ENCODE results near the gene CCSAP. TPM values are rescaled to one million over a fixed set of nuclear protein-coding genes. Genes with fewer than 3 reads are reported as not detected.

CCSAP gene
- total and polyA plus RNA-seq, 2 of the 4 experiments (the other 2 are of a cell fraction): 2.3 to 3.8 TPM

DNA sequence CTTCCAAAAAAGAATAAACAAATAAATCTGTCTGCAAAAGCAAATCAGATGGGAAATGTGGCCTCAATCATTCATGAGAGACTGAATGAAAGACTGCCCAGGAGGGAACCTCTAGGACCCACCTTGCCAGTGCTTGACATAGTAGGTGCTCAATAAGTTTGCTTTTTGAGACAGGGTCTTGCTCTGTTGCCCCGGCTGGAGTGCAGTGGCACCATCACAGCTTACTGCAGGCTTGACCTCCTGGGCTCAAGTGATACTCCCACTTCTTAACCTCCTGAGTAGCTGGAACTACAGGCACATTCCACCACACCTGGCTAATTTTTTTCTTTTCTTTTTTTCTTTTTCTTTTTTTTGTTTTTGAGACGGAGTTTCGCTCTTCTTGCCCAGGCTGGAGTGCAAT lies 40.3 kb upstream of the CCSAP start:
- POLR2A ChIA-PET (ENCODE audit: unreplicated experiment): no interaction called here

More for the DNA sequence above, 40.3 kb upstream of the CCSAP start:
- H3K27ac ChIP-seq (ENCODE audit: insufficient read depth, low read length): no peak overlapping the region
- H3K4ac ChIP-seq (ENCODE audit: low read depth, low read length): no peak overlapping the region
- WGBS, 2 experiments (ENCODE audit: extremely low coverage in 2 of 2, insufficient read length in 1 of 2): no CpG with 5 or more reads among the region's 3 CpGs
- H3K9me1 ChIP-seq (ENCODE audit: insufficient read depth, low read length): peaks cover 5% of the 10 kb centered on the region; the same call in 1 of the 2 replicates
- DNase-seq (no peak), ATAC-seq (ENCODE audit: low read depth) (no peak)
- no peak overlapping the region for H4K8ac ChIP-seq (ENCODE audit: low read depth in 2 of 2, low read length in 2 of 2)
- H3K4me2 ChIP-seq (ENCODE audit: low read depth, low read length): no peak overlapping the region
- H3K18ac ChIP-seq (ENCODE audit: low read depth, low read length): no peak overlapping the region
- no peak overlapping the region for H4K5ac ChIP-seq (ENCODE audit: low read depth, low read length)
- no peaks in the 10 kb centered on the region for H3K9me3 ChIP-seq (ENCODE audit: control insufficient read depth, insufficient read depth, low read length)
- H2BK120ac ChIP-seq (ENCODE audit: low read depth, low read length): no peak overlapping the region
- H2BK20ac ChIP-seq (ENCODE audit: low read depth, low read length): no peak overlapping the region
- no peak overlapping the region for H3K9ac ChIP-seq (ENCODE audit: low read depth, low read length)
- no peak overlapping the region for H2BK15ac ChIP-seq (ENCODE audit: low read depth, low read length)
- TF ChIP-seq, protein P1, sequence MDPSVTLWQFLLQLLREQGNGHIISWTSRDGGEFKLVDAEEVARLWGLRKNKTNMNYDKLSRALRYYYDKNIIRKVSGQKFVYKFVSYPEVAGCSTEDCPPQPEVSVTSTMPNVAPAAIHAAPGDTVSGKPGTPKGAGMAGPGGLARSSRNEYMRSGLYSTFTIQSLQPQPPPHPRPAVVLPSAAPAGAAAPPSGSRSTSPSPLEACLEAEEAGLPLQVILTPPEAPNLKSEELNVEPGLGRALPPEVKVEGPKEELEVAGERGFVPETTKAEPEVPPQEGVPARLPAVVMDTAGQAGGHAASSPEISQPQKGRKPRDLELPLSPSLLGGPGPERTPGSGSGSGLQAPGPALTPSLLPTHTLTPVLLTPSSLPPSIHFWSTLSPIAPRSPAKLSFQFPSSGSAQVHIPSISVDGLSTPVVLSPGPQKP (IDR thresholded peaks at IDR 0.05; ENCODE audit: borderline replicate concordance, low read depth, low read length): no peak
- TF ChIP-seq NFE2L2 (IDR thresholded peaks at IDR 0.05; ENCODE audit: low read depth, low read length): no peak
- no peak for TF ChIP-seq RFX5 (IDR thresholded peaks at IDR 0.05; ENCODE audit: low read depth, low read length)
- TF ChIP-seq, protein P2, sequence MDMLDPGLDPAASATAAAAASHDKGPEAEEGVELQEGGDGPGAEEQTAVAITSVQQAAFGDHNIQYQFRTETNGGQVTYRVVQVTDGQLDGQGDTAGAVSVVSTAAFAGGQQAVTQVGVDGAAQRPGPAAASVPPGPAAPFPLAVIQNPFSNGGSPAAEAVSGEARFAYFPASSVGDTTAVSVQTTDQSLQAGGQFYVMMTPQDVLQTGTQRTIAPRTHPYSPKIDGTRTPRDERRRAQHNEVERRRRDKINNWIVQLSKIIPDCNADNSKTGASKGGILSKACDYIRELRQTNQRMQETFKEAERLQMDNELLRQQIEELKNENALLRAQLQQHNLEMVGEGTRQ (IDR thresholded peaks at IDR 0.05; ENCODE audit: low read depth, low read length): no peak
- no peak for TF ChIP-seq FOS (IDR thresholded peaks at IDR 0.05; ENCODE audit: low read depth, low read length)
- TF ChIP-seq, protein P3, sequence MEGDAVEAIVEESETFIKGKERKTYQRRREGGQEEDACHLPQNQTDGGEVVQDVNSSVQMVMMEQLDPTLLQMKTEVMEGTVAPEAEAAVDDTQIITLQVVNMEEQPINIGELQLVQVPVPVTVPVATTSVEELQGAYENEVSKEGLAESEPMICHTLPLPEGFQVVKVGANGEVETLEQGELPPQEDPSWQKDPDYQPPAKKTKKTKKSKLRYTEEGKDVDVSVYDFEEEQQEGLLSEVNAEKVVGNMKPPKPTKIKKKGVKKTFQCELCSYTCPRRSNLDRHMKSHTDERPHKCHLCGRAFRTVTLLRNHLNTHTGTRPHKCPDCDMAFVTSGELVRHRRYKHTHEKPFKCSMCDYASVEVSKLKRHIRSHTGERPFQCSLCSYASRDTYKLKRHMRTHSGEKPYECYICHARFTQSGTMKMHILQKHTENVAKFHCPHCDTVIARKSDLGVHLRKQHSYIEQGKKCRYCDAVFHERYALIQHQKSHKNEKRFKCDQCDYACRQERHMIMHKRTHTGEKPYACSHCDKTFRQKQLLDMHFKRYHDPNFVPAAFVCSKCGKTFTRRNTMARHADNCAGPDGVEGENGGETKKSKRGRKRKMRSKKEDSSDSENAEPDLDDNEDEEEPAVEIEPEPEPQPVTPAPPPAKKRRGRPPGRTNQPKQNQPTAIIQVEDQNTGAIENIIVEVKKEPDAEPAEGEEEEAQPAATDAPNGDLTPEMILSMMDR (conservative IDR thresholded peaks at IDR 0.05; ENCODE audit: low read depth, low read length): no peak
- no peak for TF ChIP-seq POLR2A (IDR thresholded peaks at IDR 0.05; ENCODE audit: low read depth, low read length)
- no peak for TF ChIP-seq RCOR1 (IDR thresholded peaks at IDR 0.05; ENCODE audit: insufficient replicate concordance, low read length)
- no peak for TF ChIP-seq CHD1 (IDR thresholded peaks at IDR 0.05; ENCODE audit: low read depth, low read length)
- TF ChIP-seq MAZ (IDR thresholded peaks at IDR 0.05; ENCODE audit: borderline replicate concordance, low read depth, low read length): no peak
- no peak for TF ChIP-seq CEBPB (IDR thresholded peaks at IDR 0.05; ENCODE audit: low read depth, low read length)
- TF ChIP-seq MAFK (IDR thresholded peaks at IDR 0.05; ENCODE audit: low read depth, low read length): no peak
- TF ChIP-seq MXI1 (IDR thresholded peaks at IDR 0.05; ENCODE audit: borderline replicate concordance, low read depth, low read length): no peak
- TF ChIP-seq RAD21 (IDR thresholded peaks at IDR 0.05; ENCODE audit: low read length): no peak
- H3K56ac ChIP-seq (ENCODE audit: extremely low read depth, insufficient read depth, low read length): no peak overlapping the region
- no peak overlapping the region for H4K91ac ChIP-seq (ENCODE audit: insufficient read depth, low read depth, low read length)
- H3K27me3 ChIP-seq (ENCODE audit: control insufficient read depth, insufficient read depth, low read length): no peaks in the 10 kb centered on the region; the same call in 1 of the 2 replicates
- no peak overlapping the region for H3K23ac ChIP-seq (ENCODE audit: low read depth, low read length)
- H3K79me1 ChIP-seq (ENCODE audit: low read depth in 1 of 2, low read length in 2 of 2): no peaks in the 10 kb centered on the region
- H3K4me3 ChIP-seq (ENCODE audit: insufficient read depth, low read depth, low read length): no peak overlapping the region
- H3K36me3 ChIP-seq (ENCODE audit: control insufficient read depth, insufficient read depth, low read length): no peaks in the 10 kb centered on the region
- H2AFZ ChIP-seq (replicated peaks; ENCODE audit: low read length, poor library complexity): no peak overlapping the region
- CTCF ChIA-PET: no interaction called here
- H2AK5ac ChIP-seq (ENCODE audit: low read depth, low read length): no peak overlapping the region
- in situ Hi-C loops (cut with MboI; ENCODE audit: low sequenced_read_pairs): no loop called here
- dilution Hi-C loops (cut with HindIII; ENCODE audit: low sequenced_read_pairs, unreplicated experiment): no loop called here
- H3K14ac ChIP-seq (replicated peaks; ENCODE audit: low read depth, low read length): no peak overlapping the region
- H2BK5ac ChIP-seq (ENCODE audit: low read depth, low read length, poor library complexity, severe bottlenecking): no peak overlapping the region
- no peaks in the 10 kb centered on the region for H4K20me1 ChIP-seq (ENCODE audit: insufficient read depth, low read length)
- BruUV-seq (replicated peaks): no TSS peak
- intact Hi-C loops (cut with micrococcal nuclease): no loop called here
- no peak overlapping the region for H2AK9ac ChIP-seq (replicated peaks; ENCODE audit: low read depth, low read length, poor library complexity)
- peaks cover 6% of the 10 kb centered on the region; the same call in 1 of the 2 replicates for H3K4me1 ChIP-seq (ENCODE audit: control insufficient read depth, insufficient read depth, low read length)

Measured in IMR-90 (cell line).